ENCODE measurements around the gene JPH3.

- TF ChIP-seq RAD21 (conservative IDR thresholded peaks at IDR 0.05 in 1 of 2, IDR thresholded peaks at IDR 0.05 in 1 of 2) = no peak
- no peak for TF ChIP-seq KDM1A (IDR thresholded peaks at IDR 0.05; ENCODE audit: low read depth)
- TF ChIP-seq CHD4 (IDR thresholded peaks at IDR 0.05; ENCODE audit: borderline replicate concordance) = no peak
- TF ChIP-seq POLR2A (IDR thresholded peaks at IDR 0.05; ENCODE audit: low read length) = no peak
- TF ChIP-seq EHMT2 (IDR thresholded peaks at IDR 0.05; ENCODE audit: low read depth) = no peak
- TF ChIP-seq BHLHE40 (IDR thresholded peaks at IDR 0.05; ENCODE audit: low read depth, low read length) = no peak
- no peak for TF ChIP-seq MYC (IDR thresholded peaks at IDR 0.05; ENCODE audit: borderline replicate concordance, low read length)
Observed at GRCh38 chr16:87638736-87639135, 36.4 kb downstream of the JPH3 start.
